Body of pancreas (tissue), 4 donors: ENCODE measurements around the gene NIPAL3. TPM values are rescaled to one million over a fixed set of nuclear protein-coding genes. Genes with fewer than 3 reads are reported as not detected.

Experiments used
- ATAC-seq: fragments of 150-250 bp; one replicate; pipeline ENCODE4 v1.9.1; 2016
- DNase-seq, 4 donors: peaks; one replicate each; pipeline ENCODE4 v3.0.0-alpha.2; 2019
- H3K27ac ChIP-seq, 4 donors: fragments of 200-600 bp; sonication (generic); 1 replicate in 3 of 4; 2 replicates in 1 of 4; pipeline versions ENCODE4 v1.5.1 to v1.6.1; 2016 to 2019; ENCODE audit warnings: mild to moderate bottlenecking in 1 of 4, mixed read lengths in 1 of 4, moderate library complexity in 1 of 4
- H3K27me3 ChIP-seq, 2 donors: fragments of 200-600 bp; sonication (generic); one replicate each; pipeline ENCODE4 v1.6.0; 2016; ENCODE audit warnings: mild to moderate bottlenecking in 1 of 2
- H3K36me3 ChIP-seq, 2 donors: fragments of 200-600 bp; sonication (generic); replicated peaks in 1 of 2; 2 replicates each; pipeline ENCODE4 v1.5.1; 2016; ENCODE audit warnings: low read depth in 2 of 2; ENCODE audit not compliant: insufficient read depth in 1 of 2
- H3K4me1 ChIP-seq: fragments of 200-600 bp; sonication (generic); one replicate; pipeline ENCODE4 v1.6.0; 2016
- H3K4me3 ChIP-seq, 2 donors: fragments of 200-600 bp; sonication (generic); 1 replicate in 1 of 2; 2 replicates in 1 of 2; pipeline ENCODE4 v1.5.1; 2016 to 2019
- H3K9me3 ChIP-seq, 3 donors: fragments of 200-600 bp; sonication (generic); 1 replicate in 2 of 3; 2 replicates in 1 of 3; pipeline ENCODE4 v1.5.1; 2016
- POLR2A ChIP-seq, 3 donors: fragments of 450-650 bp; IDR thresholded peaks; one replicate each; pipeline ENCODE4 v1.6.1; 2016; ENCODE audit warnings: antibody characterized with exemption in 3 of 3, mild to moderate bottlenecking in 2 of 3
- WGBS, 2 donors: methylation state at CpG; one replicate each; pipeline ENCODE4 v1.1.5; 2017; 5-methylcytosine and 5-hydroxymethylcytosine counted together
- intact Hi-C: fragments of 100-400 bp; cut with DNase I; formaldehyde crosslinking; loops from one replicate; pipeline ENCODE4 v1.15.1; 2023
- total RNA-seq, 2 donors: library from RNA; depleted of rRNA; stranded (reverse); fragments of >200 nt; gene quantifications; one replicate each; pipeline ENCODE4 v1.1.0, GENCODE V29; 2016
- TF ChIP-seq, protein P1 (sequence below), 7 experiments: fragments of 450-650 bp in 4 of 7; fragments of 200-600 bp in 3 of 7; sonication (generic) in 3 of 7; IDR thresholded peaks; one replicate each; pipeline ENCODE4 v1.5.1; 2016 to 2019; ENCODE audit warnings: antibody characterized with exemption in 7 of 7

Gene NIPAL3
- 10 to 100 TPM; 36.8 to 65.9 TPM for total RNA-seq

DNA sequence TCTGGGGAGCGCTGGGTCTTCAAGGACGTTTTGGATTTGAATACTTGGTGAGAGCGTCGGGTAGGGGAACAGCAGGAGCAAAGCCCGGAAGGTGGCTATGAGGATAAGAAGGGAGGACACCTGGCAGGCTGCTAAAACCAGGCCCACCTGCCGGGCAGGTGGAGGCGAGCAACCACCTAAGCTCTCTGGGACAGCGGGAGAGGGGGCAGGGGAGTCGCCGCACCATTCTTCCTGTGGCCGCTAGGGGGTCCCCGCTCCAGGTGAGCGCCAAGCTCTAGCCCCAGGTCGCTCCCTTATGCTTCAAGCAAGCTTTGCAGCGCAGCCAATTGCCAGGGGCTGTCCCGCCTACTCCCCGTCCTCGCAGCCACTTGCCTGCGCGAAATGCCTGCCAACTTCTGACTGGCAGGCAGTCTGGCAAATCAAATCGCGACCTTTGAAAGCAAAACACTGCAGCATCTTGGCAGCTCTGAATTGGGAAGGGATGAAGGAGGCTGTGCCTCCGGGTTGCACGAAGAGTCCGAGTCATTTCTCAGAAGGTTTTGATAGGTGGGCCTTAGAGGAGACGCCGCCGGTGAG is at the start of gene NIPAL3:
Gene NIPAL3, plus strand, starts transcription at position 469 of the 576 bp plus-strand sequence. CDS start 3,746 bp downstream, outside the sequence.
- no peaks in the 10 kb centered on the region for H3K36me3 ChIP-seq
- WGBS, 2 donors, result 0% methylated on average over 12 to 28 of the region's 28 CpGs
- peak; percentile 93 for ATAC-seq
- peak; percentile 99 for DNase-seq
- H3K4me1 ChIP-seq, result peaks cover 55% of the 10 kb centered on the region
- no peaks in the 10 kb centered on the region for H3K9me3 ChIP-seq
- peak within 1 kb of the TSS; percentile 73 to 86 (median 82) for H3K27ac ChIP-seq
- TF ChIP-seq, protein P1, sequence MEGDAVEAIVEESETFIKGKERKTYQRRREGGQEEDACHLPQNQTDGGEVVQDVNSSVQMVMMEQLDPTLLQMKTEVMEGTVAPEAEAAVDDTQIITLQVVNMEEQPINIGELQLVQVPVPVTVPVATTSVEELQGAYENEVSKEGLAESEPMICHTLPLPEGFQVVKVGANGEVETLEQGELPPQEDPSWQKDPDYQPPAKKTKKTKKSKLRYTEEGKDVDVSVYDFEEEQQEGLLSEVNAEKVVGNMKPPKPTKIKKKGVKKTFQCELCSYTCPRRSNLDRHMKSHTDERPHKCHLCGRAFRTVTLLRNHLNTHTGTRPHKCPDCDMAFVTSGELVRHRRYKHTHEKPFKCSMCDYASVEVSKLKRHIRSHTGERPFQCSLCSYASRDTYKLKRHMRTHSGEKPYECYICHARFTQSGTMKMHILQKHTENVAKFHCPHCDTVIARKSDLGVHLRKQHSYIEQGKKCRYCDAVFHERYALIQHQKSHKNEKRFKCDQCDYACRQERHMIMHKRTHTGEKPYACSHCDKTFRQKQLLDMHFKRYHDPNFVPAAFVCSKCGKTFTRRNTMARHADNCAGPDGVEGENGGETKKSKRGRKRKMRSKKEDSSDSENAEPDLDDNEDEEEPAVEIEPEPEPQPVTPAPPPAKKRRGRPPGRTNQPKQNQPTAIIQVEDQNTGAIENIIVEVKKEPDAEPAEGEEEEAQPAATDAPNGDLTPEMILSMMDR (IDR thresholded peaks at IDR 0.05), result peak; percentile 83 to 99 (median 97)
- peak in 2 of 3 donors; percentile 65 for TF ChIP-seq POLR2A (IDR thresholded peaks at IDR 0.05)
- no peaks in the 10 kb centered on the region for H3K27me3 ChIP-seq
- H3K4me3 ChIP-seq, result peak within 1 kb of the TSS; percentile 48 to 77
- intact Hi-C loops, result no loop called here

DNA sequence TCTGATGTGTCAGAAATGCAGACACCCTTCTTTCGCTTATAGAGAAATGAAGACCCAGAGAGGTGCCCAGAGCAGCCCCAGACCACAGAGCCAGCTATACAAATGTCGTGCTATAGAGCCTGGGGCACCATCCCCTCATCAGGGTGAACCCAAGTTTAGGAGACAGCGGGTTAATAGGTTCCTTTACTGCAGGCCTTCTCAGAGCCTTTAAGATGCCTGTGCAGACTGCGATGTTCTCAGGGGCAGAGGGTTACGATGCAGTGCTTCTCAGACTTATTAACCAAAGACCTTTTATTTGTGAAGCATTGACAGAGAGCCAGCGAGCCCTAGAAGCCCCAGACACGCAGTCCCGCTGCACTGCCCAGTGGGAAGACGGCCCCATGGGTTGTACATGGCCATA is 48.9 kb upstream of the NIPAL3 start:
- DNase-seq (no peak), ATAC-seq (no peak)
- no peak overlapping the region for H3K27ac ChIP-seq
- H3K27me3 ChIP-seq, result no peaks in the 10 kb centered on the region
- TF ChIP-seq POLR2A (IDR thresholded peaks at IDR 0.05), result no peak
- TF ChIP-seq, protein P1 (IDR thresholded peaks at IDR 0.05), result no peak
- no peaks in the 10 kb centered on the region for H3K4me1 ChIP-seq
- H3K9me3 ChIP-seq, result no peaks in the 10 kb centered on the region
- H3K36me3 ChIP-seq, result no peaks in the 10 kb centered on the region
- 93 to 98% methylated on average over 8 to 9 of the region's 9 CpGs for WGBS, 2 donors
- no peak overlapping the region for H3K4me3 ChIP-seq
- intact Hi-C loops, result no loop called here

DNA sequence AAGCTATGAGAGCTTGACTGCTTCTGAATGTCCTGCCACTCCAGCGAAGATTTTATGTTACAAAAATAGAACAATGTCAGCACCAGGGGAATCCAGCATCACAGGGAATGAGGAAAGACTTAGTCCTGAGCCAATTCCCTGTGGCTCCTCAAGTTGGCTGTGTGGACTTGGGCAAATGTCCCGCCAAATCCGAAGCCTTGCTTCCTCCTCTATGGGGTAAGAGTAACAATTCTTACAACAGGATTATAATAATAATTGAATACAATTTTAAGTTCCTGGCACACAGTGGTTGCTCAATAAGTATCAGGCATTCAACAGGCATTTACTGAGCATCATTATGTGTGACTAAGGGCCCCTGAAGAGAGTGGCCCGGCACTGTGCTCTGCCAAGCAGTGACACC is 46.4 kb upstream of the NIPAL3 start:
- TF ChIP-seq, protein P1 (IDR thresholded peaks at IDR 0.05), result no peak
- no peak for TF ChIP-seq POLR2A (IDR thresholded peaks at IDR 0.05)
- no peaks in the 10 kb centered on the region for H3K36me3 ChIP-seq
- H3K27me3 ChIP-seq, result no peaks in the 10 kb centered on the region
- 89 to 90% methylated on average over 4 of the region's 4 CpGs for WGBS, 2 donors
- no peaks in the 10 kb centered on the region for H3K9me3 ChIP-seq
- ATAC-seq (no peak), DNase-seq (peak in 1 of 4 donors; percentile 16)
- no peak overlapping the region for H3K4me3 ChIP-seq
- H3K27ac ChIP-seq, result no peak overlapping the region
- intact Hi-C loops, result no loop called here
- no peaks in the 10 kb centered on the region for H3K4me1 ChIP-seq

DNA sequence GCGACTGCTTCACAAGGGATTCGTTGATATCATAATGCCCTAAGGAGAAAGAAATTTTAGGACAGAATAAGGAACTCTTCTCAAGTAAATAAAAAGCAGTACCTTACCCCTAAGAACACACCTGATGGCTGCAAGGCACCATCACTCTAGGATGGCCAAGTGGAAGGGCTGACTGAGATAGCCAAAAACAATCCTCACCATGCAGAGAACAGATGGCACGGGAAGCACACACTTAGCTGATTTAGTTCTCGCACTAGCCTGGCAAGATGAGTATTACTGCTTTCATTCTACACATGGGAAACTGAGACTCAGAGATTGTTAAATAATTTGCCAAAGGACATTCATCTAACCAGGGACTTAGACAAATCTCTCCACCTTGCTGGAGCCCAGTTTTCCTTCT is 45.8 kb upstream of the NIPAL3 start:
- no peak for TF ChIP-seq POLR2A (IDR thresholded peaks at IDR 0.05)
- TF ChIP-seq, protein P1 (IDR thresholded peaks at IDR 0.05), result no peak
- ATAC-seq (no peak), DNase-seq (no peak)
- no peaks in the 10 kb centered on the region for H3K27me3 ChIP-seq
- H3K4me3 ChIP-seq, result no peak overlapping the region
- no peak overlapping the region for H3K27ac ChIP-seq
- no peaks in the 10 kb centered on the region for H3K36me3 ChIP-seq
- H3K9me3 ChIP-seq, result no peaks in the 10 kb centered on the region
- WGBS, 2 donors, result 89% methylated on average over 4 of the region's 4 CpGs
- intact Hi-C loops, result no loop called here
- no peaks in the 10 kb centered on the region for H3K4me1 ChIP-seq

DNA sequence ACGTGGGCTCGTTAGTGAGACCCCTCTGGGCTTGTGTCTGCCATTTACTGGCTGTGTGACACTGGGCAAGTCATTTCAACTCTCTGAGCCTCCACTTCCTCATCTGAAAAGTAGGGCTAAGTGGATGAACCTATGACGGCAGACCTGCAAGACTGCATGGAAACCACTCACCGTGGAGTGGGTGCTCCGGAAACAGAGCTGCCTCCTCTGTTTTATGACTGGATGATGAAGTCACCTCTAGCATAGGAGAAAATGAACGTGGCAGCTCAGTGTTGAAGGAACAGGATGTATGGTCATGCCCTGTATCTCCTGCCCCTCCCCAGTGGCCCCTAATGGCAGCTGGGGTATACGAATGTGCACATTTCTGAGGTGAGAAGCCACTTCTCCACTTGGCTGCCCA is 42.6 kb upstream of the NIPAL3 start:
- H3K27ac ChIP-seq, result no peak overlapping the region
- no peak for TF ChIP-seq POLR2A (IDR thresholded peaks at IDR 0.05)
- TF ChIP-seq, protein P1 (IDR thresholded peaks at IDR 0.05), result no peak
- no peak for DNase-seq
- no peaks in the 10 kb centered on the region for H3K27me3 ChIP-seq
- intact Hi-C loops, result no loop called here
- H3K36me3 ChIP-seq, result no peaks in the 10 kb centered on the region
- ATAC-seq, result no peak
- 83 to 88% methylated on average over 6 to 7 of the region's 7 CpGs for WGBS, 2 donors
- H3K4me3 ChIP-seq, result no peak overlapping the region
- H3K9me3 ChIP-seq, result no peaks in the 10 kb centered on the region
- no peaks in the 10 kb centered on the region for H3K4me1 ChIP-seq
